NT2/D1 (cell line): ENCODE data around the gene SPNS3.

Experiments used
- DNase-seq: peaks from one replicate; pipeline ENCODE4 v3.0.0-alpha.2; 2011; ENCODE audit warnings: low read depth, low spot score
- H3K27me3 ChIP-seq: 2 replicates; pipeline ENCODE4 v1.6.0; 2011; ENCODE audit warnings: mild to moderate bottlenecking; ENCODE audit not compliant: insufficient read length, insufficient read depth
- H3K36me3 ChIP-seq: 2 replicates; pipeline ENCODE4 v1.6.1; 2011; ENCODE audit warnings: mild to moderate bottlenecking, low read length, mixed read lengths; ENCODE audit not compliant: insufficient read depth, insufficient read length
- H3K4me1 ChIP-seq: 2 replicates; pipeline ENCODE4 v1.5.1; 2011; ENCODE audit not compliant: insufficient read depth, insufficient read length
- H3K4me3 ChIP-seq: 2 replicates; pipeline ENCODE4 v1.5.1; 2011; ENCODE audit warnings: low read depth; ENCODE audit not compliant: insufficient read length
- H3K9ac ChIP-seq: 2 replicates; pipeline ENCODE4 v1.6.0; 2011; ENCODE audit warnings: low read depth; ENCODE audit not compliant: insufficient read length
- H3K9me3 ChIP-seq: 2 replicates; pipeline ENCODE4 v1.5.1; 2011; ENCODE audit warnings: mild to moderate bottlenecking, low read length; ENCODE audit not compliant: insufficient read depth
- SUZ12 ChIP-seq: IDR thresholded peaks from 2 replicates; pipeline ENCODE4 v1.6.1; 2011; ENCODE audit not compliant: insufficient read length, insufficient read depth; ENCODE audit errors: extremely low read depth
- YY1 ChIP-seq: IDR thresholded peaks from 2 replicates; pipeline ENCODE4 v1.6.1; 2011; ENCODE audit not compliant: insufficient read length, insufficient read depth
- ZNF274 ChIP-seq: IDR thresholded peaks from 2 replicates; pipeline ENCODE4 v1.6.1; 2011; ENCODE audit warnings: mild to moderate bottlenecking, low read depth, low read length

Gene SPNS3

GRCh38 chr17:4534515-4534914 is 100.8 kb downstream of the SPNS3 start:
- Histone ChIP-seq H3K27me3 (peaks cover 30% of the 10 kb centered on the region), H3K4me1 (peaks cover 8% of the 10 kb centered on the region)
- no peak for TF ChIP-seq SUZ12
- no peak for TF ChIP-seq ZNF274
- no peak for TF ChIP-seq YY1

GRCh38 chr17:4534928-4535666 is 101.4 kb downstream of the SPNS3 start:
- TF ChIP-seq ZNF274 (no peak), YY1 (no peak), SUZ12 (no peak)
- no peak overlapping the region for H3K9ac ChIP-seq
- no peak overlapping the region for H3K4me3 ChIP-seq
- peaks cover 25% of the 10 kb centered on the region for H3K27me3 ChIP-seq
- DNase-seq: no peak
- peaks cover 29% of the 10 kb centered on the region for H3K36me3 ChIP-seq
- peaks cover 8% of the 10 kb centered on the region for H3K4me1 ChIP-seq
- no peaks in the 10 kb centered on the region for H3K9me3 ChIP-seq

More at GRCh38 chr17:4534515-4534914, 100.8 kb downstream of the SPNS3 start:
- Histone ChIP-seq H3K9ac (no peak overlapping the region), H3K9me3 (no peaks in the 10 kb centered on the region), H3K4me3 (no peak overlapping the region), H3K36me3 (peaks cover 24% of the 10 kb centered on the region)
- no peak for DNase-seq

GRCh38 chr17:4535667-4536258 is 102.0 kb downstream of the SPNS3 start:
- DNase-seq: no peak
- Histone ChIP-seq H3K4me3 (no peak overlapping the region), H3K9ac (no peak overlapping the region), H3K36me3 (peaks cover 36% of the 10 kb centered on the region), H3K27me3 (peaks cover 18% of the 10 kb centered on the region), H3K4me1 (peaks cover 8% of the 10 kb centered on the region), H3K9me3 (no peaks in the 10 kb centered on the region)
- TF ChIP-seq SUZ12 (no peak), ZNF274 (no peak), YY1 (no peak)

GRCh38 chr17:4536259-4536741 is 102.6 kb downstream of the SPNS3 start:
- no peak overlapping the region for H3K9ac ChIP-seq
- peaks cover 8% of the 10 kb centered on the region for H3K4me1 ChIP-seq
- peaks cover 41% of the 10 kb centered on the region for H3K36me3 ChIP-seq
- no peak for DNase-seq
- H3K4me3 ChIP-seq: no peak overlapping the region
- H3K27me3 ChIP-seq: peaks cover 16% of the 10 kb centered on the region
- H3K9me3 ChIP-seq: no peaks in the 10 kb centered on the region
- TF ChIP-seq YY1: no peak
- TF ChIP-seq ZNF274: no peak
- no peak for TF ChIP-seq SUZ12

GRCh38 chr17:4536742-4537411 is 103.1 kb downstream of the SPNS3 start:
- peaks cover 47% of the 10 kb centered on the region for H3K36me3 ChIP-seq
- H3K4me3 ChIP-seq: no peak overlapping the region
- TF ChIP-seq SUZ12: no peak
- no peak for TF ChIP-seq YY1
- no peak for TF ChIP-seq ZNF274
- H3K9me3 ChIP-seq: no peaks in the 10 kb centered on the region
- H3K27me3 ChIP-seq: peaks cover 12% of the 10 kb centered on the region
- DNase-seq: no peak
- peaks cover 9% of the 10 kb centered on the region for H3K4me1 ChIP-seq
- H3K9ac ChIP-seq: no peak overlapping the region
